DMS153 treated with DMSO at 0.1 percent for 48 hours (cell line): ENCODE measurements around the gene SLC6A15.

Source experiments
- DNase-seq: peaks from one replicate; lab custom pipeline; 2025; ENCODE audit not compliant: unreplicated experiment; lab: John Stamatoyannopoulos, UW

Gene SLC6A15

DNA sequence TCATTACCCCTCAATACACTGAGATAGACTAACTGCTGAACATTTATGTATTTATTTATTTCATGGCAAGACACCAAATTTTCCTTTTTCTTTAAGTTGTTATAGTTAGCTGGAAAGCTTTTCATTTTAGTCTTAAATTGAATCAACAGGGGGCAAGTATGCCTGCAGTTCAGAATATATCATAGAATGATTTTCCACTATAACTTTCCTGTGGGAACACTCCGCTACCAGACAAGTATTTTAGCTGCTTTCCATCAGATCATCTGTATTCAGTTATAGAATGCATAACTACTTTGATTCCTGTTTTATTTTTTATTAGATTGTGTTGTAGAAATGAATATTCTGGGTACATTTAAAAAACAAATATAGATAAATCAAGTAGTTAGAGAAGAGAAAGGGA lies 102.0 kb downstream of the SLC6A15 start:
- DNase-seq, result no peak
